Body of pancreas (tissue), 4 donors: ENCODE measurements around the gene ART3.

Experiments
- CTCF ChIP-seq, 7 experiments: fragments of 450-650 bp in 4 of 7; fragments of 200-600 bp in 3 of 7; sonication (generic) in 3 of 7; IDR thresholded peaks; one replicate each; pipeline ENCODE4 v1.5.1; 2016 to 2019; ENCODE audit warnings: antibody characterized with exemption in 7 of 7
- POLR2A ChIP-seq, 3 donors: fragments of 450-650 bp; IDR thresholded peaks; one replicate each; pipeline ENCODE4 v1.6.1; 2016; ENCODE audit warnings: antibody characterized with exemption in 3 of 3, mild to moderate bottlenecking in 2 of 3

- no peak for TF ChIP-seq CTCF (IDR thresholded peaks at IDR 0.05)
- no peak for TF ChIP-seq POLR2A (IDR thresholded peaks at IDR 0.05)
These were observed 19.5 kb upstream of the ART3 start for GRCh38 chr4:76055016-76055415.
